ENCODE results near the gene TUBE1. TPM values are rescaled to one million over a fixed set of nuclear protein-coding genes. Genes with fewer than 3 reads are reported as not detected.

TUBE1 gene
- total and polyA plus RNA-seq, 8 donors, result 7.6 to 17.7 (median 9.7) TPM

DNA sequence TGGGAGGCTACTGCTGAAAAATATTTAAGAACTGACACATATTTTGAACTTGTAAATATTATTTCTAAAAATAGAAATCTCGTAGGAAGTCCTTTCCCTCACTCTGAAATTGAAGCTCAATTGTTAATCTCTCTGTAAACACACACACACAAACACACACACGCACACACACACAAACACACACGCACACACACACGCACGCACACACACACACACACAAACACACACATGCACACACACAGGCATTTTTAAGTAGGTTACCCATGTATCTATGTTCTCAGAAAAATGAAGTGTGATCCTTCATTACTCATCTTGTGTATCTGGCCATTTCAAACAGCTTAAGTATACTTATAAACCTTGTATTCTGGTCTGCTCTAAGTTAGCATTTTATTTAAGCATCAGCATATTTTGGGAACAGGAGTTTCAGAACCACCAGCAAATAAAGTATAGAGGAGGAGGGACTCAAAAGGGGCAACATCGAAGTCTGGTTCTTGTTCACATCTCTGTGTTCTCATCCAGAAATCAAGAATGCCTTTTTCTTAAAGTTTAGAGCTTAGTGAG lies 21.8 kb downstream of the TUBE1 start:
- Histone ChIP-seq H3K36me3 (peaks cover 0 to 6% (median 0%) of the 10 kb centered on the region in 3 donors), H3K27me3 (no peaks in the 10 kb centered on the region), H3K4me3 (no peak overlapping the region), H3K27ac (no peak overlapping the region), H3K9me3 (no peaks in the 10 kb centered on the region), H3K4me1 (no peaks in the 10 kb centered on the region)
- ATAC-seq, result no peak
- intact Hi-C loops (cut with DNase I), result no loop called here
- TF ChIP-seq, protein P1, sequence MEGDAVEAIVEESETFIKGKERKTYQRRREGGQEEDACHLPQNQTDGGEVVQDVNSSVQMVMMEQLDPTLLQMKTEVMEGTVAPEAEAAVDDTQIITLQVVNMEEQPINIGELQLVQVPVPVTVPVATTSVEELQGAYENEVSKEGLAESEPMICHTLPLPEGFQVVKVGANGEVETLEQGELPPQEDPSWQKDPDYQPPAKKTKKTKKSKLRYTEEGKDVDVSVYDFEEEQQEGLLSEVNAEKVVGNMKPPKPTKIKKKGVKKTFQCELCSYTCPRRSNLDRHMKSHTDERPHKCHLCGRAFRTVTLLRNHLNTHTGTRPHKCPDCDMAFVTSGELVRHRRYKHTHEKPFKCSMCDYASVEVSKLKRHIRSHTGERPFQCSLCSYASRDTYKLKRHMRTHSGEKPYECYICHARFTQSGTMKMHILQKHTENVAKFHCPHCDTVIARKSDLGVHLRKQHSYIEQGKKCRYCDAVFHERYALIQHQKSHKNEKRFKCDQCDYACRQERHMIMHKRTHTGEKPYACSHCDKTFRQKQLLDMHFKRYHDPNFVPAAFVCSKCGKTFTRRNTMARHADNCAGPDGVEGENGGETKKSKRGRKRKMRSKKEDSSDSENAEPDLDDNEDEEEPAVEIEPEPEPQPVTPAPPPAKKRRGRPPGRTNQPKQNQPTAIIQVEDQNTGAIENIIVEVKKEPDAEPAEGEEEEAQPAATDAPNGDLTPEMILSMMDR (IDR thresholded peaks at IDR 0.05), result no peak
- no peak for DNase-seq
- no peak for FAIRE-seq
- WGBS, 2 donors, result 42 to 47% methylated on average over 6 of the region's 6 CpGs

DNA sequence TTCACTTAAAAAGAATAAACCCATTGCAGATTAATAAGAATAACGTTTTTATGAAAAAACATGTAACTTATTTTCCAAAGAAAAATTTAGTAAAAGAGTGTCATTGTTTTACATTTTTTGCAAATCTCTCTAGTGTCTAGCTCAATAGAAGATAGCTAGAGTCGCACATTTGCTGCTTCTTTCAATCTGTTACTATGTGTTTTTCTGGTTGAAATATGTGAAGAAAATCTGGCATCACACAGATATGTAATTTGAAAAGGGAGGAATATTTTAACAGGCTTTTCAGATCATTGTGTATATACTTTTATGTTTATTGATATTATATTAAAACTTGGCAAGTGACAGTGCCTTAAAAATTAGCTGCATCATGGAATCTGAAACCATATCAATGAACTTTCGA lies 24.3 kb downstream of the TUBE1 start:
- 67 to 73% methylated on average over 3 of the region's 3 CpGs for WGBS, 2 donors
- no peaks in the 10 kb centered on the region for H3K9me3 ChIP-seq
- H3K27me3 ChIP-seq, result no peaks in the 10 kb centered on the region
- no peaks in the 10 kb centered on the region for H3K36me3 ChIP-seq
- no peak for DNase-seq
- TF ChIP-seq, protein P1 (IDR thresholded peaks at IDR 0.05), result no peak
- no peak overlapping the region for H3K27ac ChIP-seq
- no peak overlapping the region for H3K4me3 ChIP-seq
- ATAC-seq, result no peak
- FAIRE-seq, result no peak
- H3K4me1 ChIP-seq, result no peaks in the 10 kb centered on the region
- intact Hi-C loops (cut with DNase I), result no loop called here

DNA sequence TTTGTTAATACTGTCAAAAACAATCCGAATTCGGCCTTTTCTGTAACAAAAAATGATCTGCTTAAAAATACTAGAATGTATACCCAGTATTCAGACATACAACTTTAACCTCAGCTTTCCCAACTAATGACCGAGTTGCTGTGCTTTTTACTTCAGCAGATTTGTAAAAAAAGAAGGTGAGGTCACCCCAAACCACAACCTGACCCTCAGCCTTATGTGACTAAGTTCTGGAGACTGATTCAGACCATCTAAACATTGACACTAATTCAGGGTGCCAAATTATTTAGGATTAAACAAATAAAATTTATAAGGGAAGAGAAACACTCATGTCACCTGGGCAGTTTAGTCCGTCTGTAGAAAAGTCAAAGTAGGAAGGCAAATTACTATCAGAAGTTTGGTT lies 25.7 kb downstream of the TUBE1 start:
- ATAC-seq (no peak), DNase-seq (no peak), FAIRE-seq (no peak)
- no peaks in the 10 kb centered on the region for H3K27me3 ChIP-seq
- H3K27ac ChIP-seq, result no peak overlapping the region
- H3K9me3 ChIP-seq, result no peaks in the 10 kb centered on the region
- H3K36me3 ChIP-seq, result no peaks in the 10 kb centered on the region
- H3K4me1 ChIP-seq, result no peaks in the 10 kb centered on the region
- no peak overlapping the region for H3K4me3 ChIP-seq
- intact Hi-C loops (cut with DNase I), result no loop called here
- 80 to 82% methylated on average over 4 of the region's 4 CpGs for WGBS, 2 donors
- TF ChIP-seq, protein P1 (IDR thresholded peaks at IDR 0.05), result no peak

DNA sequence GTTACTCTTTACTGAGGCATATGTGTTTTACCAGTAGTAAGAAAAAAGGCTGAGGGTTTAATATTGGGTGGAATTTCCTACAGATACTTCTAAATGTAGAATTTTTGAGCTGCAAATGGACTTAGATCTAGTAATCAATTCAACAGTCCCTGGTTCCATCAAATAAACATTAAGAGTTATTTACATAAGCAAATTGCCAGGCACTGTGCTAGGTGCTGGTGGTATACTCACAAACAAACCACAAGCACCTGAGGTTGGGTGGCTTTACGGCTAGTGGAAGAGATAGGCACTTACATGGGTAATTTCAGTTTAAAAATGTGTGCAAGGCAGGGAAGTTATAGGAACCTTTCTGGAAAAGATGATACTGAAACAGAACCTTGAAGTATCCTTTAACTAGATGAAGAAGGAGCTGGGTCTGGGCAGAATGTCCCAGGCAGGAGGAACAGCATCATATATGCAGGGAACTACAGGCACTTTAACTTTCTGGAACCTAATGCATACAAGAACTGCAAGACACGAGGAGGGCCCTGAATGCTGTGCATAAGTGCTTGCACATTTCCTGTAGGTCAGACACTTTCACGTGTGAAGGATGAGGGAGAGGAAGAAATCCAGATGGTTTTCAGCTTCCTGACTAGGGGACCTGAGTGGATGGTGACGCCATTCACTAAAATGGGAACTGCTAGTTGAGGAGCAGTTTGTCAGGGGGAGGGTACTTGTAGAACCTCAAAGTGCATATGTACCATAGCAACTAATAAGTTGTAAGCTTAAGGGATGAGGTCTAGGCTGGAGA lies 28.8 kb downstream of the TUBE1 start:
- H3K4me3 ChIP-seq, result no peak overlapping the region
- TF ChIP-seq, protein P1 (IDR thresholded peaks at IDR 0.05), result no peak
- no peak for FAIRE-seq
- H3K27me3 ChIP-seq, result no peaks in the 10 kb centered on the region
- DNase-seq, result no peak
- H3K4me1 ChIP-seq, result no peaks in the 10 kb centered on the region
- no peaks in the 10 kb centered on the region for H3K36me3 ChIP-seq
- ATAC-seq, result no peak
- H3K9me3 ChIP-seq, result no peaks in the 10 kb centered on the region
- 58 to 70% methylated on average over 4 of the region's 4 CpGs for WGBS, 2 donors
- intact Hi-C loops (cut with DNase I), result no loop called here
- H3K27ac ChIP-seq, result no peak overlapping the region
